GM21619 (cell line): ENCODE results near the gene RAB11B.
"Not testable (repeated sequence)": the region's sequence is repeated elsewhere in the genome, so short reads cannot be mapped to it uniquely, and the experiment has no call there.

Experiments used
- ATAC-seq: cut with Tn5 transposase; IDR thresholded peaks from one replicate; pipeline ENCODE4 v1.9.1; 2021; ENCODE audit not compliant: unreplicated experiment

RAB11B gene

DNA sequence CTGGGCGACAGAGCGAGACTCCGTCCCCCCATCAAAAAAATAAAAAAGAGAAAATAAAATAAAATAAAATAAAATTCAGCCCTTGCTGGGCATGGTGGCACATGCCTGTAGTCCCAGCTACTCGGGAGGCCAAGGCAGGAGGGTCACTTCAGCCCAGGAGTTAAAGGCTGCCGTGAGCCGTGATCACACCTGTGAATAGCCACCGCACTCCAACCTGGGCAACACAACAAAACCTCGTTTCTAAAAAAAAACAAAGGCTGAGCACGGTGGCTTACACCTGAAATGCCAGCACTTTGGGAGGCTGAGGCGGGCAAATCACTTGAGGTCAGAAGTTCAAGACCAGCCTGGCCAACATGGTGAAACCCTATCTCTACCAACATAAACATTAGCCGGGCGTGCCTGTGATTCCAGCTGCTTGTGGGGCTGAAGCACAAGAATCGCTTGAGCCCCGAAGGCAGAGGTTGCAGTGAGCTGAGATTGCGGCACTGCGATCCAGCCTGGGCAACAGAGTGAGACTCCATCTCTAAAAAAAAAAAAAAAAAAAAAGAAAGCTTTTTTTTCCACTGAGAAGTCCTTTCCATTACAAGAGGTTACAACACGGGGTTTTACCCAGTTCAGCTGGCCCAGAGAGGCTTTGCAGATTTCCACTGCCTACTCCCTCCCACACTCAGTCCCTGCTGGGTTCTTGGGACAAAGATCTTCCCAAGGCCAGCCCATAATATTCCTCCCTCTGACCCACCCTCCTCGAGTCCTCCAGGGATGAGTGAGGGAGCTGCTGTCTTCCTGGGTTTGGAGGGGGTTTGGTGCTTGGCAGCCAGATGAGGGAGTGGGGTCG lies 19.8 kb upstream of the RAB11B start:
- no peak for ATAC-seq

DNA sequence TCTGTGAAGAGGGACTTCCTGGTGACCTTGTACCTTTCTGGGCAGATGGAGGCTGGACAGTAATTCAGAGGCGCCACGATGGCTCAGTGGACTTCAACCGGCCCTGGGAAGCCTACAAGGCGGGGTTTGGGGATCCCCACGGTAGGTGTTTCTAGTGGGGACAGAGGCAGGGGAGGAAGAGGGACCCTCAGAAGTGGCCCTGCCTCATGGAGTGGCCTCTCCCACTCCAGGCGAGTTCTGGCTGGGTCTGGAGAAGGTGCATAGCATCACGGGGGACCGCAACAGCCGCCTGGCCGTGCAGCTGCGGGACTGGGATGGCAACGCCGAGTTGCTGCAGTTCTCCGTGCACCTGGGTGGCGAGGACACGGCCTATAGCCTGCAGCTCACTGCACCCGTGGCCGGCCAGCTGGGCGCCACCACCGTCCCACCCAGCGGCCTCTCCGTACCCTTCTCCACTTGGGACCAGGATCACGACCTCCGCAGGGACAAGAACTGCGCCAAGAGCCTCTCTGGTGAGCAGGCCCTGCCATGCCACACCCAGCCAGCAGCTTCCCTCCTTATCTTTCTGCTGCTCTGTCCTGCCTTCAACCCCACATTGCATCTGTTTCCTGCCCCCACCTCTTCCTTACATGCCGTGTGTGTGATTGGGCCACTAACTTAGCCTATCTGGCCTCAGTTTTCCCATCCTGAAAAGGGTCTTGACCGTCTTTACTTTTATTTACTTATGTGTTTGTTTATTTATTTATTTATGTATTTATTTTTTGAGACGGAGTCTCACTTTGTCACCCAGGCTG lies 19.0 kb upstream of the RAB11B start:
- ATAC-seq = no peak

DNA sequence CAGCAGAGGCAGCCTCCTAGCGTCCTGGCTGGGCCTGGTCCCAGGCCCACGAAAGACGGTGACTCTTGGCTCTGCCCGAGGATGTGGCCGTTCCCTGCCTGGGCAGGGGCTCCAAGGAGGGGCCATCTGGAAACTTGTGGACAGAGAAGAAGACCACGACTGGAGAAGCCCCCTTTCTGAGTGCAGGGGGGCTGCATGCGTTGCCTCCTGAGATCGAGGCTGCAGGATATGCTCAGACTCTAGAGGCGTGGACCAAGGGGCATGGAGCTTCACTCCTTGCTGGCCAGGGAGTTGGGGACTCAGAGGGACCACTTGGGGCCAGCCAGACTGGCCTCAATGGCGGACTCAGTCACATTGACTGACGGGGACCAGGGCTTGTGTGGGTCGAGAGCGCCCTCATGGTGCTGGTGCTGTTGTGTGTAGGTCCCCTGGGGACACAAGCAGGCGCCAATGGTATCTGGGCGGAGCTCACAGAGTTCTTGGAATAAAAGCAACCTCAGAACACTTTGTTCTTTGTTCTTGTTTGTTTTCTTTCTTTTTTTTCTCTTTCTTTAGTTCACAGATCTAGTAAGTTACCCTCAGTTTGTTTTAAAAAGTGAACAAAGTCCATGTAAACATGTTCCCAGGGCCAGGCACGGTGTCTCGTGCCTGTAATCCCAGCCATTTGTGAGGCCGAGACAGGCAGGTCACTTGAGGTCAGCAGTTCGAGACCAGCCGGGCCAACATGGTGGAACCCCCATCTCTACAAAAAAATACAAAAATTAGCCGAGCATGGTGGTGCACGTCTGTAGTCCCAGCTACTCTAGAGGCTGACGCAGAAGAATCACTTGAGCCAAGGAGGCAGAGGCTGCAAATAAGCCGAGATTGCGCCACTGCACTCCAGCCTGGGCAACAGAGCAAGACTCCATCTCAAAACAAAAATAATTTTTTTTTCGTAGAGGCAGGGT lies 16.0 kb upstream of the RAB11B start:
- ATAC-seq = no peak

- ATAC-seq = not testable (repeated sequence)
Measured at GRCh38 chr19:8375766-8376165, 14.4 kb upstream of the RAB11B start.

- ATAC-seq = not testable (repeated sequence)
Measured at GRCh38 chr19:8376373-8376974, 13.7 kb upstream of the RAB11B start.

GRCh38 chr19:8377598-8377997 lies 12.6 kb upstream of the RAB11B start:
- ATAC-seq = no peak

DNA sequence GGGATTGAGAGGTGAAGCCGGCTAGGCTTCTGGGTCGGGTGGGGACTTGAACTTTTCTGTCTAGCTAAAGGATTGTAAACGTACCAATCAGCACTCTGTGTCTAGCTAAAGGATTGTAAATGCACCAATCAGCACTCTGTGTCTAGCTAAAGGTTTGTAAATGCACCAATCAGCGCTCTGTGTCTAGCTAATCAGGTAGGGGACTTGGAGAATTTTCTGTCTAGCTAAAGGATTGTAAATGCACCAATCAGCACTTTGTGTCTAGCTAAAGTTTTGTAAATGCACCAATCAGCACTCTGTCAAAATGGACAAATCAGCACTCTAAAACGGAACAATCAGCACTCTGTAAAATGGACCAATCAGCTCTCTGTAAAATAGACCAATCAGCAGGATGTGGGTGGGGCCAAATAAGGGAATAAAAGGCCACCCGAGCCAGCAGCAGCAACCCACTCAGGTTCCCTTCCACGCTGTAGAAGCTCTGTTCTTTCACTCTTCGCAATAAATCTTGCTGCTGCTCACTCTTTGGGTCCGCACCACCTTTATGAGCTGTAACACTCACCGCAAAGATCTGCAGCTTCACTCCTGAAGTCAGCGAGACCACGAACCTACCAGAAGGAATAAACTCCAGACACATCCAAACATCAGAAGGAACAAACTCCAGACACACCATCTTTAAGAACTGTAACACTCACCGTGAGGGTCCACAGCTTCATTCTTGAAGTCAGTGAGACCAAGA lies 10.8 kb upstream of the RAB11B start:
- not testable (repeated sequence) for ATAC-seq

GRCh38 chr19:8384569-8384968 lies 5.6 kb upstream of the RAB11B start:
- not testable (repeated sequence) for ATAC-seq

- not testable (repeated sequence) for ATAC-seq
Measured at GRCh38 chr19:8385103-8385502, 5.1 kb upstream of the RAB11B start.

DNA sequence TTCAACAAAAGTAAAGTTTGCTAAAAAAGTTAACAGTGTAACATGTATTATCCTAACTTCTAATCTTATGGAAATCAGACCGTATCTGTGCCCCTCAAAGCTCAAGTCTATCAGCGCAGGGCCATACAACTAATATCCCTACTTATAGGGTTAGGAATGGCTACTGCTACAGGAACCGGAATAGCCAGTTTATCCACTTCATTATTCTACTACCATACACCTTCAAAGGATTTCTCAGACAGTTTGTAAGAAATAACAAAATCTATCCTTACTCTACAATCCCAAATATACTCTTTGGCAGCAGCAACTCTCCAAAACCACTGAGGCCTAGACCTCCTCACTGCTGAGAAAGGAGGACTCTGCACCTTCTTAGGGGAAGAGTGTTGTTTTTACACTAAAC lies 4.6 kb upstream of the RAB11B start:
- not testable (repeated sequence) for ATAC-seq

GRCh38 chr19:8386419-8386818 lies 3.7 kb upstream of the RAB11B start:
- ATAC-seq = not testable (repeated sequence)

GRCh38 chr19:8386990-8387389 lies 3.2 kb upstream of the RAB11B start:
- ATAC-seq = no peak

GRCh38 chr19:8387688-8388611 lies 2.2 kb upstream of the RAB11B start:
- ATAC-seq = no peak

GRCh38 chr19:8388612-8388958 lies 1.6 kb upstream of the RAB11B start:
- ATAC-seq = no peak

- peak; percentile 21 for ATAC-seq
Measured at GRCh38 chr19:8390617-8390981, 439 bp downstream of the RAB11B start.

DNA sequence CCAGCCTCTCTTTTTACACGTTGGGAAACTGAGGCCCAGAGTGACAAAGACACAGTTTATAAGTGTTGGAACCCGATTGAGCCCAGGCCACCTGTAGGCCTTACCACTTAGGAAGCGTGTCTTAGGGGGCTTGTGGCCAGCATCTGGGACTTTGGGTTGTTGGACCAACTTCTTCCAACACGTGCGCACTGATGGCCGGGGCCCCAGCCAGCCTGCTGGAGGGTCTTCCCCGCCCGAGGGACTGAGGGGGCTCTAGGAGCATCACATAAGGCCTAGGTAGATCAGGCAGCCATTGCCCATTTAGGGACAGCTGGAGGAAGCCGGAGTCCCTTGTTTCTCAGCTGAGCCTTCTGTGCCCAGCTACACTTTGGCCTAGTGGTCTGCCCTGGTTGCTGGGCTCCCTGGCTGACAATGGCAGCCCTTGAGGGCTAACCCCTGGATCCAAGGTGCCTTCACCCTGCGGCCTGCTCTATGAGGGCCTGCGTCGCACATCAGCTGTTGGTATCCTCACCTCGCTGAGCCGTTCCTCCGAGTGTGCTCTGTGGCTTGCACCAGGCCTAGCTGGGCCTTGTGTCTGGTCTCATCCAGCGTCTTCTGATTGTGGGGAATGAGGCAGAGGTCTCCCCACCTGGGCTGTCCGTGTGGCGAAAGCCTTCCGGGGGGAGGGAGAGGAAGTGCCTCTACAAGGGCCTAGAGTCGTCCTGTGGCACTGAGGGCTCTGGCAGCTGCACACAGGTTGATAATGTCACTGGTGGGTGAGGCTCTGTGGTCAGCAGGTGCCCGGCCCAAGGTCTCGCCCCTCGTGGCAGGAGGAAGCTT lies 1.2 kb downstream of the RAB11B start:
- ATAC-seq = no peak

DNA sequence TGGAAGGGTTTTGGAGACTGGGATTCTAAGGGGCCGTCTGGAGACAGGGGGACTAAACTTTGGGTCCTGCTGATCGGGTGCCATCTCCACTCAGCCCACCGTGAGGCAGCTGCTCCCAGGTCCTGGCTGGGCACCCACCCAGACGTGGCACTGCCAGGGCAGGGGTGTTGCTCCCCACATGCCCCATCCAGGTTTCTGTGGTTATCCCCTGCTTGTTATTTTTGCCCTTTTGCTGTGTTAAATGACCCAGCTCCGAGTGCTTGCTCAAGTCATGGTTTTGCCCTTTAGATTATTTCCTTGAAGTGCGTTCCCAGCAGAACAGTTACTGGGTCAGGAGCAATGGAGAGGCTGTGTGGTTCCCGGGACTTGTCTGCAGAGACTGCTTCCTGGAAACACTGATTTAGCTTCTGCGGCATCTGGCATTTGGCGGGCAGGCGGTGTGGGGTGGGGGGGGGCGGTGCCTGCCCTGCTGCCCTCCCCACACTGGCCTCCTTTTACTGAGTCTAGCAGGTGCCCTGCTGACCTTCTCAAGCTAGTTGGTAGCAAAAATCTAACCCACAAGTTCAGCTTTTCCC lies 1.9 kb downstream of the RAB11B start:
- no peak for ATAC-seq
